GM18858 (cell line): Measurements from ENCODE around the gene NAP1L5.
A peak's percentile ranks its signal among the peaks of the same experiment; 100 is the strongest.

Source experiments
- ATAC-seq: cut with Tn5 transposase; IDR thresholded peaks from one replicate; pipeline ENCODE4 v1.9.1; 2021; ENCODE audit not compliant: unreplicated experiment

The NAP1L5 gene, protein sequence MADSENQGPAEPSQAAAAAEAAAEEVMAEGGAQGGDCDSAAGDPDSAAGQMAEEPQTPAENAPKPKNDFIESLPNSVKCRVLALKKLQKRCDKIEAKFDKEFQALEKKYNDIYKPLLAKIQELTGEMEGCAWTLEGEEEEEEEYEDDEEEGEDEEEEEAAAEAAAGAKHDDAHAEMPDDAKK

DNA sequence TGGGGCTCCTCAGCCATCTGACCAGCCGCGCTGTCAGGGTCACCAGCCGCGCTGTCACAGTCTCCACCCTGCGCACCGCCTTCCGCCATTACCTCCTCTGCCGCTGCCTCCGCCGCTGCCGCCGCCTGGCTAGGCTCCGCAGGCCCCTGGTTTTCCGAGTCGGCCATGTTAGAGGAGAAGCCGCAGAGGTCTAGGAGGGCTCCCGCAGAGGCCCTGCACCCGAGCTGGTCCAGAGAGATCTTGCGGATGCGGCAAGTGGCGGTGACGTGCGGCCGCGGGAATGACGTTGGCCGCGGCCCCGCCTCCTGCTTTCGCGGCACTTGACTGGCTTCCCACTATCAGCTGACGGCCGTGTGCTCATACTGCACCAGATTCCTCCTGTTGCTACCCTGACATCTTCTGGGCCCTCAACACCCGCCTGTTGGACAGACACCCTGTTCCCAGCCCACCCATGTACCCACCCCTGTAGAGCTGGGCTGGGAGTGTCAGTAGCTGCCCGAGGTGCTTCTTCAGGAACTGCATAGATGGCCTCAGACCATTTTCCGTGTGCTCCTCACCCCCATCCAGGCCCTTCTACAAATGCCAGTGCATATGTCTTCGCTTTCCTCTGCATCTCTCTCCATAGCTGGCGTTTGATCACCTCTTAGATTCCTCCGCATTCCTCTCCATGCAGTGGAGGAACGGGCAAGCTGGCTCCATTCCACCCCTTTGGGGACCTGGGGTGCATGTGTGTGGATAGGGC, at the start of gene NAP1L5:
TSS of gene NAP1L5 (minus strand) at position 242 of the 742 bp plus-strand sequence. CDS start at position 167, 75 bp downstream.
- ATAC-seq = peak; percentile 87

DNA sequence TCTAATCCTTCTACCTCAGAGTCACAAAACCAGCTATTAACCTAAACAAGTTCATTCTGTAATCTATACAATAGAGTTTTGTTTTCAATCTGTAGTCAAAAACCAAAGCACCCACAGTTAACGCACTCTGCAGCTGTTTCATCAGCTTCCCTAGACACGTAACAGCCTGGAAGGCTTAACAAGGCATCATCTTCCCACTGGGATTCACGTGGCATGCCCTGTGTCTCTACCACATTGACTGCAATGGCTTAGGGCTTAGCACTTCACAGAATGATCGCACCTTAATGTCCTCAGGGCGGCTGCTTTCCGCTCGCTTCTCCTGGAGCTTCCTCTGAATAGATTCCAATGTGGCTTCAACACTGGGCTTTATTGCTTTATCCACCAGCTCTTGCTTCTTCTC, 49.7 kb upstream of the NAP1L5 start:
- no peak for ATAC-seq

DNA sequence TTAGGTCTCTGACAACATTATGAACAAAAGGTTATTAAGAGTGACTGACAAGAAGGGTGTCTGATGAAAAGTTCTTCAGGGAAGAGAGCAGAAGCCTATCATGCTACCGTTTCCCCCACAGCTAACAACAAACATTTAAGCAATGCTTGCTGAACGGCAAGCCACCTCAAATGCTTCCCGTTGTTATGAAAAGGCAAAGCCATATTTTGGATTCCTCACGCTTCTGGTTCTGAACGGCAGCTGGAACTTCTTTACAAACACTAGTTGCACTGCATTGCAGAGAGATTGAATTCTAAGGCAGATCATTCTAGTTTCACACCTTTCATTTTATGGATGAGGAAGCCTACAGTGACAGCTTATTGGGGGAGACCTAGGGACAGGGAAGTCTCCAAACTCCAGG, 48.6 kb upstream of the NAP1L5 start:
- ATAC-seq = no peak

DNA sequence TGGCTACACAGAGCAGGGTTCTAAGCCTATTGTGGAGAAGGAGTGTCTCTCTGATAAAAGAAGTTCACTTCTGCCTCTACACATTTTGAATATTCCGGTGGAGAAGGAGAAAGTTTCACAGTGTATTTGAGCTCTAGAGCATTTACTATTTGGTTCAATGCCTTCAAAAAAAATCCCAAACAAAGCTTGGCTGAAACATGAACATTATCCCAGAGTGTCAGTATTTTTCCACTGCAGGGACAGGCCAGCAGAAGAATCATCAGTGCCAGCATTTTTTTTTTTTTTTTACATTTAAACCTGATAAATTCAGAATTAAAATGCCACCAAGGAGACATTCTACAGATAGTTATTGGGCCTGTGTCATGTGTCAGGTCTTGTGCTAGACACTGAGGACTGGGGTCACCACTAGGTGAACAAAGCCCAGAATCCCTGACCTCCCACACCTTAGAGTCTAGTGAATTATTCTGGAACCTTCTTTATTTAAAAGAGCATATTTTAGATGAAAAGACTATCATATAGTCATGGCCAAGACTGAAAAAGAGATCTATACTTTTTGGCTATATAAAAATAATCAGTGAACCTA, 48.0 kb upstream of the NAP1L5 start:
- ATAC-seq = no peak

DNA sequence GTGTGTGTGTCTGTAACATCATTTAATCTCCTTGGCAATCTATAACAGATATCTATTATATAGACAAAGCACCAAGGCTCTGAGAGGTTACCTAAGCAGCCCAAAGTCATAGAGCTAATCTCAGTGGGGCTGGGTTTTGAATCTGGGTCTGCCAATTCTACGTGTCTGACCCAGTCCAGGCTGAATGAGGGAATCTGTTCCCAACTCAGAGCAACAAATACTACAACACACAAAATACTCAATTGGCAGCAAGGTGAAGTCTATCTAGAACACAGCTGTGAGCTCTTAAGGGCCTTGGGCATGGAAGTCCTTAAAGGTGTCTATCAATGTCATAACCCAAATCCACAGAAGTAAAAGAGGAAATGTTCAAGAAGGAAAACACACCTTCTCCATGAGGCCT, 47.5 kb upstream of the NAP1L5 start:
- ATAC-seq = no peak

DNA sequence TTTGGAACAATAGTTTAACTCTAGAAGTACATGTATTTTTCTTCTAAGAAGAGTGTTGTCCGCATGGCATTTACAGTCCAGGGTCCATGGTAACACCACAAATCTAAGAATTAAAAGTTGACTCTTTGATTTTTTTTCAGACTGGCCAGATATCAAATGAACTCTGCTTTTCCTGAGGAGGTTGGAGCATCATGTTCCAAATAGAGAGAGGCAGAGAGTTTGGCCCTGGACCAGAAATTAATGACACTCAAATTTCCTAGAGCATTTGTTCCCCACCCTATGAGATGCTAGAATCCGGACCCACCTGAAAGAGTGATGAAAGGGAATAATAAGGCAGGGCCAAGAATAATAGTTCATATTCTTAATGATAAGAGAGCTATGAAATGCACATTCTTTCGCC, 47.0 kb upstream of the NAP1L5 start:
- ATAC-seq = no peak

DNA sequence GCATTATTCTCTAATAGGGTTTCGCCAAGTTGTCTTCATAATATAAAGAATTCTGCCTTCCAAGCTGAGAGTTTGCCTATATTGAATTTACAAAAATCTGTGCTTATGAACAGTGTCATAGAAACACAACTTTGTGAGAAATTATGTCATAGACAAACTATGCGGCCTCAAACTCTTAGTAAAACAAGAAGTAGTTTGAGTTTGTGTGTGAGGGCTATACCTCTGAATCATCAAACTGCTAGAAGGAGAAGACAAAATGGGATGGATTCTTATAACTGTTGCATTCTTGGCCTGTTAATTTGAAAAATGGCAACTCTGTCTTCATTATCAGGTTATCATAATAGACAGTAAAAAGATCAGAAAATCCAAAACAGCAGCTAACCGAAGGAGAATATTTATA, 46.1 kb upstream of the NAP1L5 start:
- ATAC-seq = no peak

DNA sequence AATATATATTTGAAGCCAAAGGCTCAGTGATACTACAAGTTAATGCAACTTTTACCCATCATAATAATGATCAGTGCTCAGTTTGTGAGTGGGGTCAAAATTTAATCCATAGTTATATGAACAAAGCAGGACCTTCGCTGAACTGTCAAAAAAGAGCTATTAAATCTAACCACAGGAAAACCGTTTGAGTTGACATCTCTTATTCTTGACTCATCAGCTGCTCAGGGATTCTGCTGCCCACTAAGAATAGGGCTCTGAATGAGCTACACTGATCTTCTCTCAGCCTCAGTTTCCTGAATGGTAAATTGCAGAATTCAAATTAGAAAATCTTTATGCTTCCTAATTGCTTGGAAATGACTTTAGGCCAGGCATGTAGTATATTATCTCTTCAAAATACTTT, 44.9 kb upstream of the NAP1L5 start:
- no peak for ATAC-seq

DNA sequence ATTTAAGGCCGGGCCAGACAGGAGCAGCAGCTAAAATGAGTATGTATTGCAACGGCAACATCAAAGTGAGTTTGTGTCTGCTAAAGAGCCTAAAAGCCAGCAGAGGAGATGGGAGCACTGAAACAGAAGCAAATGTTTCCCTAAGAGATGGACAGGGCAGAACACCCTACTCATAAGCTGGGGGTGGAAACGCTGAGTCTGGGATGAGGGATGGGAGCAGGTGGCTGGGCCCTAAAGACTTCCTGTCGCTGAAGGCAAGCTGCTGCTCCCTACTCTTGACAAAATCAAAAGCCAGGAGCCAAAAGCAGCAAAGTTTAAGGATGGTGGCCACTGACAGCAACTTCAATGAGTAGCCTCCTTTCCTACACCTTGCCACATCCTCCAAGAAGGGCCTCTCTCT, 40.6 kb upstream of the NAP1L5 start:
- no peak for ATAC-seq

DNA sequence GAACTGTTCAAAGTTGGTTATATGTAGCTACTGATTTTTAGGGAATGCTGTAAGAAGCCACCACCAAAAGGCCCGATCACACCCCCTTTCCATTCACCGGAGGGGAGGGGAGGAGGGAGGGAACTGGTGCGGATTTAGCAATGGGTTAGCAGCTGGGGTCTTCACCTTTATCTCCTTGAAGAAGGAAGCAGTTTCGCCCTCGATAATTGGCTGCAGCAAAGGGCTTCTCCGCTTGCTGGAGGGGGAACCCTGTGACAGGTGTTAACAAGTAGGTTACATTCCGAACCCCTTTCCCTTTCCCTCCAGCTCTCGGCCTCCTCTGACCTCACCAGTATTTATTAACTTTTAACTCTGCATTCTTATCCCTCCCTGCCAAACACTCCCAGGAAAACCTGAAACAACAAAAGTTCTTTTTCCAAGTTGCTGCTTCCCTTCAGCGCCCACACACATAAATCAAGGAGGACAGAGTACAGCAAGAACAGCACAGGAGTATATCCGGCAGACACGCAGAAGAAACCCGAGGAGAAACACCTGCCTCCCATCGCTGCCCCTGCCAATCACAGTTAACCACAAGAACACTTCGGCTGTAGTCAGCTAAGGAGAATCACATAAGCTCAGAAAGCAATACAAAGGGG, 39.8 kb upstream of the NAP1L5 start:
- peak; percentile 97 for ATAC-seq

DNA sequence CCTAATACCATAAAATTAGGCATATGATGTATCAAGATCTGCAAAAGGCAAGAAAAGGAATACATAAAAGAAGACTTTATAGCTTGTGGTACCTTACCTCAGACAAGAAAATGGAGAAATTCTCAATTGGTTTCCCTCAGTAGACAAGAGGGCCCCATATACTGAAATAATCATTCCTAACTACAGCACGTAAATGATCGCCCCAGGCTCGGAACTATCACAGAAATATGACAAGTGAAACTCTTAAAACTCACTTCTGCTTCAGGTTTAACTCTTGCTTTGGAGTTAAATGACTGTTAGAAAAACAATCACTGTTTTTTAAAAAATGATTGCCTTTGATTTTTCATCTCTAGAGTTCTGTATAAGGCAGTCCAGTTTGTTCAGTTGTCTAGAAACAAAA, 38.6 kb upstream of the NAP1L5 start:
- no peak for ATAC-seq

DNA sequence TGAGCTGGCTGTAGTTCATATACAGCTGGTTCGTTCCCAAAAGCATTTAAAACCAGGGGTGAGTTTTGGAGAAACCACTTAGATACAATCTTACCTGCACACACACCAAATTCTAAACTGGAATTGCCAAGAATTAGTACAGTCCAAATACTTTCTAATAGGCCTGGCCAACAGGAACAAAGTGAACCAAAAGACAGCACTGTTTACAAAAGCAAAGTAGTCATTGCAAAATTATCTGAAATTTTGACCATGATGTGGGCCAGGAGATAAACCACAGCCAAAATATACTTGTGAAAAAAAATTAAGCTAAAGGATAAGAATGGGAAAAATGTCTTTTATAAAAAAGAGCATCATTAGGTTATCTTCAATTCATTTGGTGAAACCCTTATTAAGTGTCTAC, 37.9 kb upstream of the NAP1L5 start:
- no peak for ATAC-seq

DNA sequence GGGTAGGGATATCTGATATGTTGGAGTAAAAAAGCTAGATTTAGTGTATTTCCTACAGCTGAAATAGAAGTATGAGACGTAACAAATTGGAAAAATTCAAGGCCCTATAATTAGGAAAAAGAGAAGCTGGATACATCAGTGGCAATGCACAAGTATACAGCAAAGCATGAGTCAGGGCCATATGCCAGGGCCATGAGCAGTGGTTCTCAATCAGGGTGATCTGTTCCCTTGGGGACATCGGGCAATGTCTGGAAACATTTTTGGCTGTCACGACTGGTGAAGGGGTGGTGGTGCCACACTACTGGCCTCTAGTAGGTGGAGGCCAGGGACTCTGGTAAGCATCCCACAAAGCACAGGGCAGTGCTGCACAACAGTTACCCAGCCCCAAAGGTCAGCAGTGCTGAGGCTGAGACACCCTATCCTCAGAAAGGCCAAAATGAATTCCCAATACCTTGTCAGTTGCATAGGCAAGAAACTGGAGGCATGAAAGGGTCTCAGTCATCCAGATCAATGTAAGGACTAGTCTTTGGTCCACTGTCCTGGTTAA, 36.8 kb upstream of the NAP1L5 start:
- no peak for ATAC-seq

DNA sequence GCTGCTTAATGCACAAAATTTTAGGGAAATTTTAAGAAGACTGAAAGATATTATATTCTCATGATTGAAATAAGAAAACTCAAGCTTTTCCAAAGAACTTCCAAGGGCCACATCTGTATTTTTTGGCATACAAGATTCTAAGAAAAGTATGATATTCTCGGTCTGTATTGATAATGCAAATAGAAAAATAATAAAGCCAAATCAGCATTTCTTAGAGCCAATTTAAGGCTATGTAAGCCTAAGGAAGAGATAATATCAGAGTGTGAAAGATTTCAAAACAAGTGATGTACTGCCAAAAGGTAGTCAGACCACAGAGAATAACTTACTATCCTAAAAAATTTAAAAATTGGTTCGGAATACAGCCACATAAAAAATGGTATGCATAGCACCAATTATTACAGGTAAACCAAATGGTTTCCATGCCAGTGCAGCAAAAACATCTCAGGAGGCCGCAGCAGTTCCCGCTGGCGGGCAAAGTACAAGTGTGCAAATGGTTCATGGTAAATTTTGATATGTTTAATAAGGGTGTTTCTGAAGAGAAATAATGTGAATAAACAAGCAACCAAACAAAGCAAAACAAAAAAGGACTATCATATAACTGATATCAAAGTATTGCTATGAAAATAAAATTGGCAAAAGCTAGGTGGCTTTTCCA, 35.2 kb upstream of the NAP1L5 start:
- no peak for ATAC-seq

DNA sequence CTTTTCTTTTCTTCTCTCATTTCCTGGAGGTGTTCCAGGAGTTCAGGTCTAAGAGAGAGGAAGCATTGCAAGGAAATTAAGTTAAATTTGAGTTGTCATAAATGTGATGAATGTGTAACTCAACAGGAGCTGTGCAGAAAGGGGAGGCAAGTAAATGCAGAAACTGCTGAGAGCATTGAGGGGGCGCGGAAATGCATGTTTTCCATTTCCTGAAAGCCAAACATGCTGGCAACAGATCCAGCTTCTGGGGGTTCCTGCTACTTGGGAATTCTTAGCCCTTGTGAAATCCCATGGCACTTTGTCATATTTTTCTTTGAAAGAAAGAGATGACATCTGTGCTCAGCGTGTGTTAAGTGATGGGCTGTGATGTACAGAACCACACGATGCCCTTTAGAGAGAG, 33.8 kb upstream of the NAP1L5 start:
- no peak for ATAC-seq

DNA sequence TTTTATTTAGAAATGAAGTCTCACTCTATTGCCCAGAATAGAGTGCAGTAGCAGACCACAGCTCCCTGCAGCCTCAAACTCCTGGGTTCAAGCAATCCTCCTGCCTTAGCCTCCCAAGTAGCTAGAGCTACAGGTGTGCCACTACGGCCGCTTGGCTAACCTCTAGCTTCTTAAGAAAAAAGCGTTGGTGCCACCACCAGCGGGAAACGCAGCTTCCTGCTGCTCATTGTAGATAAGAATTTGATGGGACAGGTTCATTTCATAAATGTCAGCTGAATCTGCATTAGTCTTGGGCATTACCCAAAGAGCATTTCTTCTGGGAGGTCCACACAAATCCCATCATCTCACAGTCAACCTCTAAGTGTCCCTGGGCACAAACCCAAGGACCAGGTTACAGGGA, 33.2 kb upstream of the NAP1L5 start:
- ATAC-seq = no peak

DNA sequence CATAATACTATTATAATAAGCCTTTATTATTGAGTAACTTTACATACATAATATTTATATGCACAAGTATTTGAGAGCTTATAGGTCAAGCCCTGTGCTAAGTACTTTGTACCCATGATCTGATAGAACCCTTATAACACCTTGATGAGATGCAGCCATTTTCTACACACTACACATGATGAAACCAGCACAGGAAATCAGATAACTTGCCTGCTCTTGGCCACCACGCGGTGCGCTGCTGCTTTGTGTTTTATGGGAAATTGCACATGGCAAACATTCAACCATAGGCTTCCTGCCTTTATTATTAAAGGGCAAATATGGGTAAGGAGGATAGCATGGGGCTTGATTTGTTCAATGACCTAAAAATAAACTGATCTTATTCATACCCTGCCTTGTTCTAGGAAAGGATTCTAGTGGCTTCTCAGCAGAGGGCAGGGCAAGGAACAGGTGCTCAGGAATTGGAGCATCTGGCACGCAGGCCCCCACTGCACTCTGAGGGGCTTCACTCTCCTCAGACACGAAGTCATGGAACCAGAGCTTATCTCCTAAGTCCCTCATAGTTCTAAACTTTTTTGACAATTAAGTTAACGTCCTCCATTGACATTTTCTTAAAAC, 31.6 kb upstream of the NAP1L5 start:
- ATAC-seq = no peak

DNA sequence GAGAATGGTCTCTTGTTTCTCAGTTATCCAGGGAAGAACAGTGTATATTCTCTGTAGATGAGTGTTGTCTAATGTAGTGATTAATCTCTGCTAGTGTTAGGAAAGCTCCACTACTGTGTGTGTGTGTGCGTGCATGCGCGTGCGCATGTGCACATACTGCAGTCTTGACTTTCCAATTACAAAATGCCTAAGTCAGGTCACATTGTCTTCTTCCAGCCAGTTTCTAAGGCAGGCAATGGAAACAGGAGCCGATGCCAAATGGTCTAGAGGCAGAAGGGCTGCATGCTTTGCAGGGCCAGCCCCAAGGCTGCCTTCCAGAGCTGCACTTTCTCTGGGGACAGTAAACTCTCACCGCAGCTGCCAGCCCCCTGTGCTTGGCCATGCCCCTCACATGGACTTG, 30.5 kb upstream of the NAP1L5 start:
- no peak for ATAC-seq

DNA sequence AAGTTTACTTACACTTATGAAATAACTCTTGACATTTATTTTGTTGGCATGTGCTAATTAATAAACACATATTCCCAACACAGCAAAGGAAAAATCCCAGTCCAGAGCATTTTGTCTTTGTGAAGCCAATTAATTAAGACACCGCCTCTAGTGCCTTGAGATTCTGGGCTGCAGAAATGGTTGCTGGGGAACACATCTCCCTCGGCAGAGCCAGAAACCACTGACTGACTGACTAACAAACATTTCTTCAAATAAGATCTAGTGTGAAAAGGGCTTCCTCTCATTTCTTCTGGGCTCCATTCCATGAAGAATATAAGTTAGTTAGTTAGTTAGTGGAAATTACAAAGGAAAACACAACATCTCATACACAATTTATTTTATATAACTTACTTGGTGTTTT, 28.4 kb upstream of the NAP1L5 start:
- no peak for ATAC-seq

DNA sequence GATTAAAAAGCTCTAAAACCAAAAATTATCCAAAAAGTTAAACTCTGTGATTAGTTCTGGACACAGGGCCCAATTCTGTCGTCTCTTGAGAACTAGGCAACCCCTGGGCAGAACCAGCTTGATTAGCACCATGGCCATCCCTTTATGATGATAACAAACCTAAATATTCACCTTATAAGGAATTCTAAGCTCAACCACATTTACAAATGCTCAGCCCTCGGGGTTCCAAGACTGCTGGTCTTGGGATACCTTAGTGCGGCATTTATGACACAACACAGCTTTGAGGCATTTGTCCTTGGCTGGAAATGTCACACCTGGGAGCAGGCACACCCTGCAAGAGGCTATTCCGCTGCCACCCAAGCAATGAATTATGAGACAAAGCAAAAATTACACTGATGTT, 27.5 kb upstream of the NAP1L5 start:
- ATAC-seq = no peak

DNA sequence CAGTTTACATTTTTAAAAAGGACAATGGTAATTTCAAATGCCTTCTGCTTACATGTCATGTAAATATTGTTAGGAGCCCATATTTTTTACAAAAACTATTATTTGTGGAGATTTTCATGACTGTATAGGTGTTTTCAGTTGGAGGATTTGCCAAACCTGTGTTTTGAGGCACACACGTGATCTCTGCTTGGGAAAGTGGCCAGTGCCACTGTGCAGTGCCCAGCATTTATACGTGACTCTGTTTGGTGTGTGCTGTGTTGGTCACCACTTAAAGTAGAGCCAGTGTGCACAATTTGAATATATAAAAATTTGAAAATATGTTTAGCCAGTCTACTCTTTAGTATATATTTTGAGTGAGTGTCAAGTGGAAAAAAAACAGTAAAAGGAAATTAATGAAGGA, 26.8 kb upstream of the NAP1L5 start:
- ATAC-seq = no peak
